GM18505 (cell line): ENCODE results near the gene RAD50.

Experiments
- ATAC-seq: cut with Tn5 transposase; IDR thresholded peaks from one replicate; pipeline ENCODE4 v1.9.1; 2021; ENCODE audit not compliant: unreplicated experiment
- POLR2A ChIP-seq: IDR thresholded peaks from 4 replicates; pipeline ENCODE4 v1.6.1; 2011; ENCODE audit warnings: borderline replicate concordance; ENCODE audit not compliant: insufficient read depth, insufficient read length; ENCODE audit errors: extremely low read depth

Gene RAD50

DNA sequence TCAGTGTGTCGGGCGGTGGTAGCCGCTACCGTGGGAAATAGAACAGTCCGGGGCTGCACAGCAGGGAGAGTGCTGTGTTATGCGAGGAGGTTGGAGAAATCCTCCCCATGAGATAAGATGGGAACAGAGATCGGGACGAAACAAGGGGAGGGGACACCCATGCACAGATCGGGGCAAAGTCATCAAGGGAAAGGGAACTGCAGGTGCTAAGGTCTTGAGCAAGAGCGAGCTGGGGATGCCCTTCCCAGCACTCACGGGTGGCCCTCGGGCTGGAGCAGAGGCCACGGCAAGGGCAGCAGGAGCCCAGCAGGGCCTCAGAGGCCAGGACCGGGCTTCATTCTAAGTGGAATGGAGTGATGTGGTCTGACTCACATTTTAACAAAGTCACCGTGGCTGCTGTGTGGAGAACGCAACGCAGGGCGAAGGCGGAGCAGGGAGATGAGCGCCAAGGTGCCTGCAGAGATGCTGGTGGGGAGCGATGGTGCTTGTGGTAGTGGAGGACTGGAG is 108.8 kb downstream of the RAD50 start:
- no peak for ATAC-seq
- TF ChIP-seq POLR2A: no peak

DNA sequence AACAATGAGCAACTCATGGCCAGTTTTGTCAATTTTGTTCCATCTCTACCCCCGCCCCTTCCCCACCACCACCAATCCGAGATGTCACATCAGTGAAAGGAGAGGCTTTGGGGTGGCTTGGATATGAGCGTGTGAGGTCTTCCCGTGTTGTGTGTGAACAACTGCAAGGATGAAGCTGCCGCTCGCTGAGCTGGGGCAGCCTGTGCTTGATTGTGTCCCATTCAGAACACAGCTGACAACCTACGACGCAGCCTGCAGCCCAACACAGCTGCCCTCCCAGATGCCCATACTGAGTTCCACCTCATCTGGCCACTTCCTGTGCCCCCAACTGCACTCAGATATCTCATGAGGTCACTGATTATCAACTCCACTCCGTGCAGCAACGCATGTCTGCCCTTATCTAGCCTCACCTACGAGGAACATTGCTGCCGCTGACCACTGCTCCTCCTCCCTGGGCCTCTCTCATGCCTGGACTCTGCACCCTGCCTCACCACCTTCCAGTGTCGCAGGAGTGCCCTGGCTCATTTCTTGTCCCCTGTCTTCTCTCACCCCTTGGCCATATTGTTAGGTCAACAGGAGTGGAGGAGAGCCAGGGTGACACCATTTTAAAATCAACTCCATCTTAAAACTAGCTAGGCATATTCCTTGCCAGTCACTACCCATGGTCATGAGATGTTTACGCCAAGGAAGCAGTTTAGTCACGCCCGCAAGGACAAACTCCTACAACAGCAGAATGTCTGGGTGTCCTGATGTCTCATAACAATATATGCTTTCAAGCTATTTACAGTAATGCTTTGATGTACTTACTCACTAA is 109.7 kb downstream of the RAD50 start:
- no peak for ATAC-seq

DNA sequence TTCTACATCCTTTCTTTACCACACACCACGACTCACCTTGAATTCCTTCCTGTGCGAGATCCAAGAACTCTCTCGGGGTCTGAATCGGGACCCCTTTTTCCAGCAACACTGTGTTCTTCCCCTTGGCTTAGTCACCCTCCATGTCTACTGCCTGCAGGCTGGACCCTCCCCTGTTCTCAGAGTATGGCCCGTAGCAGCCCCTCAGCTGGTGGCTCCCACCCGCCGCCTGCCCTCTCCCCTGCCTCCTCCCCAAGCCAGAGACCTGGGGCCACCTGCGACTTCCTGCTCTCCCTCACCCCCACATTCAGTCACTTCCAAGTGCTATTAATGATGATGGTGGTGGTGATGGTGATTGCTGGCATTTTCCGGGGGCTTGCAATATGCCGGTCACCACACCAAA is 110.5 kb downstream of the RAD50 start:
- no peak for ATAC-seq
- no peak for TF ChIP-seq POLR2A

More for the DNA sequence above, 109.7 kb downstream of the RAD50 start:
- no peak for TF ChIP-seq POLR2A

DNA sequence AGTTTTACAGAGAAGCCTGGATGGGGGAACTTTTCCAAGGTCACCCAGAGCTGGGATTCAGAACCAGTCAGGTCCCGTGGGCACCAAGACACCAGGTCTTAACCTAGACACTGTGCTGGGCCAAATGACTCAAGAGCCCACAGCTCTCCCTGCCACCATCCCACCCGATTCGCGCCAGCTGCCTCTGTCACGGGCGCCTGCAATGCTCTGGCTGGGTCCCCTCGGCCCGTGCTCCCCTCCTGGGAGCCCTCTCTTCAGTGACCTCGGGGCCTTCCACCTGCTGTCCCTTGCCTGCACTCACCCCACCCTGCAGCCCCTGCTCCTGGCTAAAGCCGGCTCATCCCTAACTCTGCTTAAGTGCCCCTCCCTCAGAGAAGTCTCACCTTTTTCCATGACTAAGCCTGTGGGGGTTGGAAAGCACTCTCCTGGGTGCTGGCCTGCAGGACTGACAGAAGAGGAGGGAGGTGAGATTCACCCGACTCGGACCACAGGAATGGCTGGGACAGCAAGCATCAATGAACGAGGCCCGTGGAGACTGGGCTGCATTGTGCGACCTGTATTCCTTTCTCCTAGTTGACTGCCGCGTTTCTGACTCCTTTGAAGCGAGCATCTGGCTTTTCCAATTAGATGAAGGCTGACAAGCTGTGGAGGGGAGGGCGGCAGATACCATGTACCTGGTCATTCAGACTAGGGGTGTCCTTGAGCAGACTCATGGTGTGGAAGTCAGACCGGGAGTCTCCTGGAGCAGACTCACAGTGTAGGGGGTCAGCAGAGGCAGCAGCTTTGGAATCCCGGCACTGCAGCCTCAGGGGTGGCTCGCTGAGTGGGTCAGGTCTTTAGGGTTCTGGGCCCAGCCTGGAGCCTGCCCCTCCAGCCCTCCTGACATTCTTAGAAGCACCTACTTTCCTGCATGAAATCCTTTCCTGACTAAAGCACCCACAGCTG is 111.3 kb downstream of the RAD50 start:
- no peak for TF ChIP-seq POLR2A
- ATAC-seq: no peak

DNA sequence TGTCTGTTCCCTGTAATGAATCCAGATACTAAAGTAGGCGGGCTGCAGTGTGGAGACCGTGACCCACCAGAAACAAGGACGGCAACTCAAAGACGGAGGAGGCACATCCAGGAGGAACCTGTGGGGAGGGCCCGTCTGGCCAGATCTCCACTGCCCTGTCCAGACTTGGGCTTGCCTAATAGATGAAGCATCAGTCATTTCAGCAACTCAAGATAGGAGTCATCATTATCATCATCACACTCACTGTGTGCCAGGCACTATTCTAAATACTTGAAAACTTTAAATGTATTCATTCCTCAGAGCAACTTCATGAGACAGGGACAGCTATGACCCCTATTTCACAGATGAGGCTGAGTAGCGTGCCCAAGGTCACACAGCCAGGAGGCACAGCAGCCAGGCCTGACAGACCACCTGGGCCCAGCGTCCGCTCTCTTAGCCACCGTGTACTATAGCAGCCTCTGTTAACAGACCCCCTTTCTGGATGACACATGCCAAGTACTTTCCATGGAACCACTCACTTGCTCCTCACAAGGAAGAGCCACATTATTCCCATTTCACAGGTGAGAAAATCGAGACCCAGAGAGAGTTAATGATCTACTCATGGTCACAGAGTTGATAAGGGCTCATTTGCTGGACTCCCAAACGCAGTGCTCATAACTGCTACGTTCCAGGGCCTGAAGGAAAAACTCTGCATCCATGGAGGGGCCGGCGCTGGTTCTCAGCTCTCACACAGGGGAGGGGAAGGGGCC is 112.1 kb downstream of the RAD50 start:
- no peak for ATAC-seq

DNA sequence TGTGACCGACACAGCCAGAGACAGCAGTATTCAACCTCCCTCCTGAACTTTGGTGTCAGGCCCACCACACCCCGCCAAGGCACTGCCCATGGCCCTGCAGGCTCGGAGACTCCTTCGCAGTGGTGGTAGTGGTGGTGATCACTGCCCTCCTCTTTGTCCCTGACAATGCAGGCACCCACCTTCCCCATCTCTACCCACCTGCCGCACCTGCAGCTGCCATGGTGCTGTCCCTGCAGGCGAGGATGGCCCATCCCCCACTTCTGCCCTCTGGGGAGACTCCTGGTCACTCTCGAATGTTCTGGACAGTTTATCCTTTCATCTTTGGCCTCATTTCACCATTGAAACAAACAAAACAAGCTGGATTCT is 112.7 kb downstream of the RAD50 start:
- no peak for ATAC-seq
- TF ChIP-seq POLR2A: no peak

More for the DNA sequence above, 112.1 kb downstream of the RAD50 start:
- TF ChIP-seq POLR2A: no peak

DNA sequence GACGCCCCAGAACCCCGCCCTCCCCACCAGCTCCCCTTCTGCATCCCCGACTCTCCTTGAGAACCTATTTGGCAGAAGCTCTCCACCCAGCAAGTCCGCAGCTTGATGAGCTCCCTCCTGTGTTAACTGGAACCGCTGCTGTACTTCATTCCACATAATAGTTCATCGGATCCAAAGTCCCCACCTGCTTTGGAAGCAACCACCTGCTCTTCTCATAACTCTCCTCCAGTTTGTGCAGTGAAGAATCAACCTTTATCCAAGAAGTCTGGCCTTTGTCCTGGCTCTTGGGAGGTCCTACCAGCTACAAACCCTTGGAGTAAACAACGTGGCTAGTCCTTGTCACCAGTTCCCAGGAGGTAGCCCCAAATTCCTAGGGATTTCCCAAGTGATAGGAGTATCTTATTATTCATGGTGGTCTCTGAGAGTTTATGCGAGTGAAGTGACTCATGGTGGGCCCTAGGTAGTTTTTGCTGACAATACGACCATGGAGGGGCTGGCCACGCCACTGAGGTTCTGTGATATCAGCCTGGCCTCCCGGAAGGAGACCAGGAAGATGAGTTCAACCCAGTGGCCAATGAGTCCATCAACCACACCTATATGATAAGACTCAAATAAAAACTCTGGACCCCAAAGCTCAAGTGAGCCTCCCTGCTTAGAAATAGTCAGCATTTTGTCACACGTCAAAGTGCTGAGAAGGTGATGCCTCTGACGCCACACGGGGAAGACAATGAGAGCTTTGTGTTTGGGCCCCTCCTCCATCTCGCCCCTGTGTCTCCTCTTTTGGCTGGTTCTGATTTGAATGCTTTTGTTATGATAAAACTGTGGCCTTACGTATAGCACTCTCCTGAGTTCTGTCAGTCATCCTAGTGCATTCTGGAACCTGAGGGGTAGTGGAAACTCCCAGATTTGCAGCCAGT is 113.4 kb downstream of the RAD50 start:
- no peak for ATAC-seq
- TF ChIP-seq POLR2A: no peak

DNA sequence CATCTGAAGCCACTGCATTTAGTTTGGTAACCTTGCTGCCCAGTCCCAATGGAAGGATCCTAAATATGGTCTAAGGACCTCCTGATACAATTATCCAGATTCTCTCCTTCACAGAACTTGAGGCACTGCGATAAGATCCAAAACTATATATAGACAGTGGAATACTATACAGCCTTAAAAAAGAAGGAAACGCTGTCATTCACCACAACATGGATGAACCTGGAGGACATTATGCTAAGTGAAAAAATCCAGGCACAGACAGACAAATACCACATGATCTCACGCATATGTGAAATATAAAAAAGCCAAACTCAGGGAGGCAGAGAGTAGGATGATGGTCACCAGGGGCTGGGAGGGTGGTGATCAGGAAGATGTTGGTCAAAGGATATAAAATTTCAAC is 114.2 kb downstream of the RAD50 start:
- ATAC-seq: no peak
- TF ChIP-seq POLR2A: no peak

DNA sequence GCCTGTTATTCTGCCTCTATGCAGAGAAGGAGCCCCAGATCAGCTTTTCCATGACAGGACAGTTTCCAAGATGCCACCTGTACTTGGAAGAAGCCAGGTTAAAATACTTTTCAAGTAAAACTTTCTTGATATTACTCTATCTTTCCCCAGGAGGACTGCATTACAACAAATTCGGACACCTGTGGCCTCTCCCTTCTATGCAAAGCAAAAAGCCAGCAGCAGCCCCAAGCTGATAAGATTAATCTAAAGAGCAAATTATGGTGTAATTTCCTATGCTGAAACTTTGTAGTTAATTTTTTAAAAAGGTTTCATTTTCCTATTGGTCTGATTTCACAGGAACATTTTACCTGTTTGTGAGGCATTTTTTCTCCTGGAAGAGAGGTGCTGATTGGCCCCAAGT is 116.7 kb downstream of the RAD50 start:
- no peak for TF ChIP-seq POLR2A
- no peak for ATAC-seq

DNA sequence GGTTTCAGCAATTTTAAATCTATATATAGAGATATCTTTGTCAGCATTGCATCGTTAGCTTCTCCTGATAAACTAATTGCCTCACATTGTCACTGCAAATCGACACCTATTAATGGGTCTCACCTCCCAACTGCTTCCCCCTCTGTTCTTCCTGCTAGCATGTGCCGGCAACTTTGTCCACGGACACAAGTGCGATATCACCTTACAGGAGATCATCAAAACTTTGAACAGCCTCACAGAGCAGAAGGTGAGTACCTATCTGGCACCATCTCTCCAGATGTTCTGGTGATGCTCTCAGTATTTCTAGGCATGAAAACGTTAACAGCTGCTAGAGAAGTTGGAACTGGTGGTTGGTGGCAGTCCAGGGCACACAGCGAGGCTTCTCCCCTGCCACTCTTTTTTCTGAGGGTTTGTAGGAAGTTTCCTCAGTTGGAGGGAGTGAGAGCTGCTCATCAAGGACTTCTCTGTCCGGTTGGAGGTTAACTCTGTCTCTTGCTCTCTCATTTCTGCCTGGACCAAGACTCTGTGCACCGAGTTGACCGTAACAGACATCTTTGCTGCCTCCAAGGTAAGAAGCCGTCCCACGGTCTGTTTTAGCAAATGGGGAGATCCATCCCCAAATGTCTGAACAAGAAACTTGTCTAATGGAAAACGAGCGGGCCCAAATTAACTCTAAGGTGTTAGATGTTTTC is 117.3 kb downstream of the RAD50 start, which contains the start of gene IL4:
Gene IL4 (plus strand): TSS at position 51 of the 692 bp plus-strand sequence. CDS start 62 bp downstream, at position 113.
- no peak for TF ChIP-seq POLR2A

DNA sequence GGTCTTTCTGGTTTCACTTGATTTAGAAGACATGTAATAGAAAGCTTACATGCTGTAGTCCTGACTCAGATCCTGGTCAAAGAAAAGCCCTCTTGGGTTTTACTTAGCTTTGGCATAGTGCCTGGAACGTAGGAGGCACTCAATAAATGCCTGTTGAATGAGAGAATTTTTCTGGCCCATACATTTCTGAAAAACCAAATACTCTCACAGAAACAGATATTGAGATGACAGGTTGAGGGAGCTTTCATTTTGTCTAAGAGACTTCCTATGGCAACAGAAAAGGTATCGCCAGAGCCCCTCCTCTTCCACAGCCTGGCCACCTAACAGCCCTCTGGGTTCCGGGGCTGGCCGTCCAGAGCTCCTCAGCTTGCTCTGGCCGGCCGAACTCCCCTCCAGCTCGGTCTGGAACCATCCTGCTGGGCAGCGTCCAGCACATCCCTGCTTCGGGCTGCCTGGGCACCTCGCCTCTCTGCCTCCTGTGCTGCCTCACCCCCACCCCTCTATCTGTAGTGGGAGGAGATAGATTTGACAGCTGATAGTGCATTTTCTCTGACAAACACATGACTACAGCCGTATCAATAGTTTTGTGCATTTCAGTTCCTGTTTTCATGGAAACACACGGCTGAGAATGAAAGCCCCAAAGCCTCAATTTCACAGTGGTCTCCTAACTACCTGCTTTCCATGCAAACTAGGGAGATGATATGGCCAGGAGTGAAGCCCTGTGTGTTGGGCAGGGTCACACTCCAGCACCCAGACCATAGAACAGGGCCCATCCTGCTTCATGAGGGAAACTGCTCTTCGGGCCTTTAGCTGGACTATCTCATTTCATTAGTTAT is 118.1 kb downstream of the RAD50 start:
- peak; percentile 66 for TF ChIP-seq POLR2A
- peak; percentile 88 for ATAC-seq

More for the DNA sequence above, 117.3 kb downstream of the RAD50 start, which contains the start of gene IL4:
- no peak for ATAC-seq
